Measurements from ENCODE around the gene GRK3. TPM values are rescaled to one million over a fixed set of nuclear protein-coding genes. Genes with fewer than 3 reads are reported as not detected.

The GRK3 gene
- total and polyA plus RNA-seq, 2 of the 4 experiments (the other 2 are of a cell fraction), result 0.58 to 1.6 TPM

DNA sequence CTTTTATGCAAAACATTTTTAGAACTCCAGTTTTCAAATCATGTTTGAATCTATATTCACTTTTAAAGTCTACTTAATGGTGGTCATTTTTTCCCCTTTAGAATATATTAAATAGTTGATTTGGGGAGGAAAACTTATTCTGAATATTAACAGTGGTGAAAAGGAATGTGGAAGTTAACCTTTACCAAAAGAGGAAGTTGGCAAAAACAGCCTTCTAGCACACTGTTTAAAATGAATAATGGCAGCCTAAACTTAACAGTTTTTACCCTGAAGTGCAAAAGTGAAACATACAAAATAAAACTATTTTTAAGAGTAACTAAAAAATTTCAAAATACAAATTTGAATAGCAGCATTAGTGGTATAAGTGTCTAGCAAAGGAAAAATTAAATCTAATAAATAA, 86.4 kb downstream of the GRK3 start:
- in situ Hi-C loops (cut with MboI; ENCODE audit: low sequenced_read_pairs) (no loop called here), dilution Hi-C loops (cut with HindIII; ENCODE audit: low sequenced_read_pairs, unreplicated experiment) (no loop called here), intact Hi-C loops (cut with micrococcal nuclease) (no loop called here)
- H4K91ac ChIP-seq (ENCODE audit: insufficient read depth, low read depth, low read length), result no peak overlapping the region
- no peak overlapping the region for H2AK9ac ChIP-seq (replicated peaks; ENCODE audit: low read depth, low read length, poor library complexity)
- no peak overlapping the region for H3K4me3 ChIP-seq (ENCODE audit: insufficient read depth, low read depth, low read length)
- H3K56ac ChIP-seq (ENCODE audit: extremely low read depth, insufficient read depth, low read length), result no peak overlapping the region
- H2AK5ac ChIP-seq (ENCODE audit: low read depth, low read length), result no peak overlapping the region
- H3K27ac ChIP-seq (ENCODE audit: insufficient read depth, low read length), result no peak overlapping the region
- no peaks in the 10 kb centered on the region for H3K4me1 ChIP-seq (ENCODE audit: control insufficient read depth, insufficient read depth, low read length)
- ATAC-seq (ENCODE audit: low read depth) (no peak), DNase-seq (no peak)
- H4K8ac ChIP-seq (ENCODE audit: low read depth in 2 of 2, low read length in 2 of 2), result no peak overlapping the region
- H2AFZ ChIP-seq (replicated peaks; ENCODE audit: low read length, poor library complexity), result no peak overlapping the region
- H4K20me1 ChIP-seq (ENCODE audit: insufficient read depth, low read length), result no peaks in the 10 kb centered on the region
- no peak overlapping the region for H4K5ac ChIP-seq (ENCODE audit: low read depth, low read length)
- no peaks in the 10 kb centered on the region for H3K27me3 ChIP-seq (ENCODE audit: control insufficient read depth, insufficient read depth, low read length)
- H3K9ac ChIP-seq (ENCODE audit: low read depth, low read length), result no peak overlapping the region
- no peak overlapping the region for H2BK20ac ChIP-seq (ENCODE audit: low read depth, low read length)
- no TSS peak for BruUV-seq (replicated peaks)
- H3K9me3 ChIP-seq (ENCODE audit: control insufficient read depth, insufficient read depth, low read length), result no peaks in the 10 kb centered on the region
- H2BK120ac ChIP-seq (ENCODE audit: low read depth, low read length), result no peak overlapping the region
- CTCF ChIA-PET, result no interaction called here
- TF ChIP-seq CEBPB (IDR thresholded peaks at IDR 0.05; ENCODE audit: low read depth, low read length), result no peak
- H3K14ac ChIP-seq (replicated peaks; ENCODE audit: low read depth, low read length), result no peak overlapping the region
- H3K4ac ChIP-seq (ENCODE audit: low read depth, low read length), result no peak overlapping the region
- no peaks in the 10 kb centered on the region; the same call in 1 of the 2 replicates for H3K9me1 ChIP-seq (ENCODE audit: insufficient read depth, low read length)
- no peak overlapping the region for H3K4me2 ChIP-seq (ENCODE audit: low read depth, low read length)
- no peak overlapping the region for H3K23ac ChIP-seq (ENCODE audit: low read depth, low read length)
- no peaks in the 10 kb centered on the region for H3K79me1 ChIP-seq (ENCODE audit: low read depth in 1 of 2, low read length in 2 of 2)
- no peaks in the 10 kb centered on the region for H3K36me3 ChIP-seq (ENCODE audit: control insufficient read depth, insufficient read depth, low read length)
- H2BK5ac ChIP-seq (ENCODE audit: low read depth, low read length, poor library complexity, severe bottlenecking), result no peak overlapping the region
- POLR2A ChIA-PET (ENCODE audit: unreplicated experiment), result no interaction called here
- no peak overlapping the region for H2BK15ac ChIP-seq (ENCODE audit: low read depth, low read length)
- H3K18ac ChIP-seq (ENCODE audit: low read depth, low read length), result no peak overlapping the region

All from IMR-90 (cell line).